Osteocyte (in vitro differentiated cells): ENCODE data around the gene CEBPA. TPM values are rescaled to one million over a fixed set of nuclear protein-coding genes. Genes with fewer than 3 reads are reported as not detected.

ENCODE experiments used
- DNase-seq: peaks from one replicate; pipeline ENCODE4 v3.0.0; 2021; ENCODE audit warnings: mixed read lengths; ENCODE audit not compliant: unreplicated experiment; ENCODE audit errors: extremely low spot score
- H3K27ac Mint-ChIP-seq: one replicate; pipeline ENCODE4 v1.8.0; 2021; ENCODE audit warnings: mild to moderate bottlenecking, mixed read lengths; ENCODE audit not compliant: unreplicated experiment
- H3K27me3 Mint-ChIP-seq: one replicate; pipeline ENCODE4 v1.8.0; 2021; ENCODE audit warnings: mixed read lengths; ENCODE audit not compliant: unreplicated experiment
- H3K36me3 Mint-ChIP-seq: one replicate; pipeline ENCODE4 v1.8.0; 2021; ENCODE audit warnings: mixed read lengths; ENCODE audit not compliant: unreplicated experiment
- H3K4me1 Mint-ChIP-seq: one replicate; pipeline ENCODE4 v1.8.0; 2021; ENCODE audit warnings: mixed read lengths; ENCODE audit not compliant: unreplicated experiment
- H3K4me3 Mint-ChIP-seq: one replicate; pipeline ENCODE4 v1.8.0; 2021; ENCODE audit warnings: mild to moderate bottlenecking, moderate library complexity, mixed read lengths; ENCODE audit not compliant: unreplicated experiment
- H3K9me3 Mint-ChIP-seq: one replicate; pipeline ENCODE4 v1.8.0; 2021; ENCODE audit warnings: mixed read lengths; ENCODE audit not compliant: unreplicated experiment
- CTCF ChIP-seq: fragments of 200-600 bp; sonication (generic); IDR thresholded peaks from 2 replicates; pipeline ENCODE4 v1.5.0; 2021; ENCODE audit warnings: antibody characterized with exemption, mild to moderate bottlenecking, moderate library complexity
- total RNA-seq: library from RNA; stranded (reverse); gene quantifications from 2 replicates; pipeline ENCODE4 v1.2.1, GENCODE V29; 2021

CEBPA gene
- total RNA-seq, 1 donor from 2014 or later: 0.86 TPM

DNA sequence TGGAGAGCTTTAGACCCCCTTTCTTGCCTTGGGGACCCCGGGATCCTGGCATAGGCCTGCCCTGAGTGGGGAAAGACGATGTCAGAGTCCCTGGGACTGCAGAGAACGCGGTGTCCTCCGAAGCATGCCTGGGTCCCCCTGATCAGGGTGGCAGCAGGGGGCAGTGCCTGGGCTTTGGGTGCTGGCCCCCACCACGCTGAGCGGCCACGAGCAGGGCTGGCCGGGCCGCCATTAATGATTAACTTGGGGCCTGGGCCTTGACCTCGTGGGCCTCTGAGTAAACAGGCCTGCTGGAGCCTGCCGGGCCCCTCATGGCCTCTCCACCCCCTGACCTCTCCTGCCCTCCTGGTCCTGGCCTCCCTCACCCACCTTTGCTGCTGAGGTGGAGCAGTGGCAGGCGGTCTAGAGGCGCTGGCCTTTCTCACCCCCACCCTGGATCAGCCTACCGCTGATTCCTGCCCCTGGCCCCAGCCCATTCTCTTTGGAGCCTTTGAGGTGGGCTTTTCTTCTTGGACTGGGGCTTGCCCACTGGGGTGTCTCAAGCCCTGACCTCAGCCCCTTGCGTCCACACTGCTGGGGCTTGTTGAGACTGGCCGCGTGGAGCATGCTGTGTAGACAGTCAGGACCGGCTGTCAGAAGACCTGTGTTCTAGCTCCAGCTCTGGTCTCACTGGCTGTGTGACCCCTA is 26.3 kb downstream of the CEBPA start:
- H3K36me3 Mint-ChIP-seq: no peaks in the 10 kb centered on the region
- H3K9me3 Mint-ChIP-seq: no peaks in the 10 kb centered on the region
- H3K27me3 Mint-ChIP-seq: no peaks in the 10 kb centered on the region

DNA sequence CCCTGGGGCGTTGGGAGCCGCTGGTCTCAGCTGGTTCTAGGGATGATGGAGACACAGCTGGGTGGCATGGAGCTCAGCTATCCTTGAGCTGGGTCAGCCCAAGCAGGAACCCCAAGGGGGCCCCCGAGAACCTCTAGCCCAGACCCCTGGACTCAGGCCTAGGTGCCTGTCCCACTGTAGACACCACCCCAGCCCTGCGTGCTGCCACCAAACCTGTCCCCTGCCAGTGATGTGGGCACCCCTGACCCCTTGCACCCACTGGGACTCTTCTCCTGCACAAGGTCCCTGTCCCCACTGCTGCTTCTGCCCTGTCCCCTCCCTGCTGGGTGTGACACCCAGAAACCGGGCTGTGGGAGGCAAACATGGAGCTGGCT is 26.8 kb downstream of the CEBPA start:
- no peak overlapping the region for H3K4me3 Mint-ChIP-seq
- H3K27ac Mint-ChIP-seq: no peak overlapping the region
- H3K9me3 Mint-ChIP-seq: no peaks in the 10 kb centered on the region
- H3K27me3 Mint-ChIP-seq: no peaks in the 10 kb centered on the region
- TF ChIP-seq CTCF: no peak
- no peaks in the 10 kb centered on the region for H3K36me3 Mint-ChIP-seq
- DNase-seq: no peak
- peaks cover 5% of the 10 kb centered on the region for H3K4me1 Mint-ChIP-seq

More for the DNA sequence above, 26.3 kb downstream of the CEBPA start:
- H3K27ac Mint-ChIP-seq: no peak overlapping the region
- H3K4me1 Mint-ChIP-seq: peaks cover 5% of the 10 kb centered on the region
- DNase-seq: no peak
- H3K4me3 Mint-ChIP-seq: no peak overlapping the region
- TF ChIP-seq CTCF: no peak

DNA sequence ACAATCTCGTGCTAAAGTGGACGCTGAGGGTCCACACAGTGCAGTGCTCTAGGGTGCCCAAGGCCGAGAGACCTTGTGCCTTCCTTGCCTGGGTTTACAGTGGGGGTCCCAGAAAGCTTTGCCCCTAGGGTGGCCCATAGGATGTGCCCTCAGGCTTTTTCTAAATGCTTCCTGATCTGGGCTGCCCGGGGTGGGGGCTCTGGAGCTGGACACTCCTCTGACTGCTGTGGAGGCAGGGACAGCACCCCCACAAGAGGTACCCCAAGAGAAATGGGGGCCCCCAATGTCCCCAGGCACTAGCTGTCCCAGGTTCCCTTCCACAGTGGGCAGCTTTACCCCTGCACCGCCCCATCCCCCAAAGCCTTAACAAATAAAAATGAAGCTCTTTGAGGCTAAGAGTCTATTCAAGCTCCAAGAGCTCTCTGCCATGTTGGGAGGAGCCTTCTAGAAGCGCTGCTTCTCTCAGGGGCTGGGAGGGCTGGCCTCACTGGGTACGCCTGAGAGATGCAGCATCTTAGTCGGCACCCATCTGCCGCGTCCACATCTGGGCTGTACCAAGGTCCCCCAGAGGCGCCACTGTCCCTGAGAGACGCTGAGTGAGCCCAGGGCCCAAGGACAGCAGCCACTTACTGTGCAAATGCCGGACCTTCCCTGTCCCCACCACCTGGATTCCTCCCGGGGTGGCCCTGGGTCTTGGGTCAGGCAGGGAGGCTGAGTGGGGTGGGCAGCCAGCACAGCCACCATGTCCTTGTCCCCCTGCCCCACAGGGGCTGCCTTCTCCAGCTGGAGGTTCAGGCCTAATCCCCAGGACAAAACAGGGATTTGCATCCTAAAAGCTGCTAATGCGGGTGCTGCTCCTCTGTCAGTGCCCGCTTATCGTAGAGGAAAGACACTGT is 27.4 kb downstream of the CEBPA start:
- no peak overlapping the region for H3K27ac Mint-ChIP-seq
- DNase-seq: no peak
- no peak for TF ChIP-seq CTCF

DNA sequence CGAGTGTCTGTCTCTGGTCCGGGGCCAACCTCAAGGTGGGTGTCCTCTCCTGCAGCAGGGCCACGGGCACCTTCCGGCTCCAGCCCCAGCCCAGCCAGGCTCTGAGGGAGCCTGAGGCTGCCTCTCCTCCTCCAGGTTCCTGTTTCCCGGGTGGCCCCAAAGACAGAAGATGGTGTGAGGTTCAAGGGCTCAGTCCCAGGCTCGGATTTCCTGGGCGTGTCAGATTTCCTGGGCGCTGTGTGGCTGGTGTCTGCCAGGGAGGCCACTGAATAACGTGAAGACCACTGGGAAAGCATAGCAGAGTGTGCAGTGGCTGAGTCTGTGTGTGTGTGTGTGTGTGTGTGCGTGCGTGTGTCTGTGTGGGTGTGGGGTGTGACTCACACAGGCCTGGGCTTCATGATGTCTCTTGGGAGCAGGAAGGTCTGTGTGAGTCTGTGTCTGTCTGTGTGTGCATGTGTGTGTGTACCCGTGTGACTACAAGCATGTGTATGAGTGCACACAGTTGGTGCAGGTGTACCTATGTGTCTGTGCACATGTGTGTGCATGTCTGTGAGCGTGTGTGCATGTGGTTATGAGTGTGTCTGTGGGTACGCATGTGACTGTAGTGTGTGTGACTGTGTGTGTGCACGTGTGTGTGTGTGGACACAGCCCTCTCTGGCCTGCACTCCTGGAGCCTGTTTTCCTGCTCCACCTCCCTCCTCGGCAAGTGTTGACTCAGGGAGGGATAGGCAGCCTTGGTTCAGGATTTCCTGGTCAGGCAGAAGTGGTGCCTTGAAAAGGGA is 28.3 kb downstream of the CEBPA start:
- Mint-ChIP-seq H3K4me3 (no peak overlapping the region), H3K4me1 (peaks cover 5% of the 10 kb centered on the region), H3K9me3 (no peaks in the 10 kb centered on the region), H3K36me3 (no peaks in the 10 kb centered on the region), H3K27ac (no peak overlapping the region), H3K27me3 (no peaks in the 10 kb centered on the region)
- DNase-seq: no peak
- TF ChIP-seq CTCF: no peak

More for the DNA sequence above, 27.4 kb downstream of the CEBPA start:
- H3K36me3 Mint-ChIP-seq: no peaks in the 10 kb centered on the region
- H3K4me3 Mint-ChIP-seq: no peak overlapping the region
- H3K9me3 Mint-ChIP-seq: no peaks in the 10 kb centered on the region
- H3K27me3 Mint-ChIP-seq: no peaks in the 10 kb centered on the region
- peaks cover 5% of the 10 kb centered on the region for H3K4me1 Mint-ChIP-seq
